GM21737 (cell line): ENCODE results near the gene GDPD3.

Experiments used
- ATAC-seq: cut with Tn5 transposase; IDR thresholded peaks from one replicate; pipeline ENCODE4 v1.9.1; 2021; ENCODE audit warnings: mild to moderate bottlenecking, moderate library complexity; ENCODE audit not compliant: unreplicated experiment

The GDPD3 gene

DNA sequence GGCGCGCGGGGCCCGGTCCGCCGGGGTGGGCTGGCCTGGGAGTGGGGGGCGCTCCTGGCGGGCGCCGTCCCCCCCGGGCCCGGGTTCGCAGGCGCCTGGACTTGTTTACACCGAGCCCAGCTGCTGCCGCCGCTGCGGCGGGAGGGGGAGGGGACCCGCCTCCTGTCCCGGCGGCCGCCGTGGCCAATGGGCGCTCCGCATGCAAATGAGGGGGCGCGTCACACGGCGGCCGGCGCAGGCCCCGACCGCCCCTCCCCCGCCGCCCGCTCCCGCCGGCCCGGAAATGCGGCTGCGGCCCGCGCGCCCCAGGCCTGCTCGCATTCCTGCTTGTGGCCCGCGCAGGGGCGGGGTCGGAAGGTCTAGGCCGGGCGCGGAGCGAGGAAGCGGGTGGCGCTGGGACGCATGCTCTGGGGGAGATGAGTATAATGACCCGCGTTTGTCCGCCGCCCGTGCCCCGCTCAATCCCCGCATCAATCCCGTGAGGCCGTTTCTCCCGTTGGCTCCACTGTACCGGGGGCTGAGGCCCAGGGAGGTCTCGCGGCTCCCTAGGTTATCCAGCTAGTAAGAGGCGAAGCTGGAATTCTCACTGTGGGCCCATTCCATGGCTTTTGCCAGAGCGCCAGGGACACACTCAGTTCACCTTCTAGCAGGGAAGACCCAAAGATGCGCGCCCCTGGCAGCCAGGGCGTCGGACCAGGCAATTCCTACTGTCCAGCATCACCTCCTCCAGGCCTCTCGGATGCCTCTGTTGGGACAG, 17.1 kb downstream of the GDPD3 start, which contains the start of gene YPEL3:
Gene YPEL3, minus strand, starts transcription at position 109 of the 757 bp plus-strand sequence. CDS start 731 bp downstream, outside the sequence.
- peak; percentile 36 for ATAC-seq

DNA sequence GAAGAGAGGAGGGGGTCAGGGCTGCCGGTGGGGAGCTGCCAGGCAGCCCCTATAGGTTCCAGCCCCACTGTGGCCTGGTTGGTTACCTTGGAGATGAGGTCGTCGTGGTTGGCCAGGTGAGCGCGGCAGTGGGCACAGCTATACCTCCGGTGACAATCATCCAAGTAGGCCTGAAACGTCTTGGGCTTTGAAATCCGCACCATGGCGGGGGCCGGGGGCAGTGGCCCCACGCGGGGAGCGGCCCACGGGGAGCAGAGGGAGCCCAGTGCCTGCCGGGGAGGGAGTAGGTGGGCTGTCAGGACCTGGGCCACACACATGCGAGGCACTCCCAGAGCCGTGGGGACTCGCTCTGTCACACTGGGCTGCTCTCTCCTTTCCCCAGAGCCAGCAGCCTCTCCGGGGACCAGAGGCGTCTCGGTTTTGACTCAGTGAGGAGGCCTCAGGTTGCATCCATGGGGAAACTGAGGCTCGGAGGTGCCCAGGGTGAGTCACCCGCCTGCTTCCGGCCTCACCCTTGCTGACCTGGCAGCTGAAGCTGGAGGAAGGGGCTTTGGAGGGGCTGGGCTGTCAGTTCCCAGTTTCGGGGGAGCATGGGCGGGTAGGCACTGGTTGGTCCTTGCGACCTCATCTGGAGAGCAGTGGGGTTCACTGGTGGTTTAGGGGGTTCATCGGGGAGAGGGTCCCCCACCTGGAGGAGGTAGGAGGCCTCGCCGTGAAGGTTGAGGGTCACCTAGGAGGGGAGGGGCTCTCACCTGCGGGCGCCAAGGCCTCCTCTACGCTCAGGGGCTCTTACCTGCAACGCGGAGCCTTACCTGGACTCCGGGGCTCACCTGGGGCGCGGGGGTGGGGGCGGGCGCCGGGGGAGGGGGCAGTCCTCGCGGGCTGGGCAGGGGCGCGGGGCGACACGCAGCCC, 17.9 kb downstream of the GDPD3 start:
- no peak for ATAC-seq

DNA sequence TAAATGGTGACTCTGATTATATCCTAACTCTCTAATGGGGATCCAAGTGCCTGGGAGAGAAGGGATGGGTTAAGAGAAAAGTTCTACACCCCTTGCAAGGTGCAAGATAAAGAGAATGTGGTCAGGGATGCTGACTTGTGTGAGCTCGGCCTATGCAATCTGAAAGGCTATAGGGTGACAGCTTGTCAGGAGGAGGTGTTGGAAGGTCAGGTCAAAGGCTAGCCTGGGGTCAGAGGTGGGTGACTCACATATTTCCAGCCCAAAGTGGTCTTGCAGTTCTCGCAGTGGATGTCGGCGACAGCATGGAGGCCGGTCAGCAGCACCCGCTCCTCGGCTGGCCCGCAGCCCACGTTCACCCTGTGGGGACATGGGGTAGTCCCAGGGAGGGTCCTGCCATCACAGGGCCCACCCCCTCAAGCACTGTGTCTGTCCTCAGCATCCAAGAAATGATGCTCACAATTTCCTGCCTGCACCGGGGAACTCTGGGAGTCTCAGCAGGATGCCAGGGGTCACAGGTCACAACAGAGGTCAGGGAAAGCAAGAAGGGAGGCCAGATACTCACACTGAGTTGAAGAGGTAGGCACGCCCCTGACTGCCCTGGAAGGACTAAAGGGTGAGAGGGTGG, 18.7 kb downstream of the GDPD3 start:
- ATAC-seq = no peak

GRCh38 chr16:30092373-30093010, 20.8 kb downstream of the GDPD3 start:
- peak; percentile 50 for ATAC-seq

- peak; percentile 60 for ATAC-seq
Measured at GRCh38 chr16:30091474-30092372, 21.6 kb downstream of the GDPD3 start, which contains the start of gene TBX6. Gene TBX6, minus strand, starts transcription at chr16:30091924. Its CDS starts 731 bp downstream, at chr16:30091193.

DNA sequence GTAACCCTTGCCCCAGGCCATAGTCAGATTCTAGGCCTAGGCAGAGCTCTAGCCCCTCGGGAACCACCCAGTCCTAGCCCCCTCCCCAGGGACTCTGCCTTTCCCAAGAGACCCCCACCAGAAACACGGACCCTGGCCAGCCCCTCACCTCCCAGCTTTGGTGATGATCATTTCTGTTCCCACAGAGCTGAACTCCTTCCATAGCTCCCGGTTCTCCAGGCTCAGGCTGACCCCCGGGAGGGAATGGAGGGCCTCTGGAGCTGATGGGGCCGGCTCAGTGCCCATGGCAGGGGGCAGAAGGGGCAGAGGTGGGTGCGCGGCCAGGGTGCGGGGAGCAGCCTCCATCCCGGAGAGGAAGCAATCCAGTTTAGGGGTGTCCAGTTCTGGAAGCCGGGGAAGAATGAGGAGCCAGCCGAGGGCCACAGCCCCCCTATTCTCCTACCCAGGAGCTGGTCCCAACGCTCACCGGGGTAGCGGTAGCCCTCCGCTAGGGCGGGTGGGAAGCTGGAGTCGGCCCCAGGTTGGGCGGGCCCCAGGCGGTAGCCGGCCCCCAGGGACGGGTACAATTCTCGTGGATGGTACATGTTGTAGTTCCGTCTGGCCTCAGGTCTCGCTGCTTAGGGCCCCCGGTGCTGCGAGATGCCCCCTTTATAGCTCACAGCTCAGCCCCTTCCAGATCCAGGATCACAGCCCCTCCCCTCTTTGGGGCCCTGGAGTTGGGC, 22.6 kb downstream of the GDPD3 start:
- no peak for ATAC-seq

DNA sequence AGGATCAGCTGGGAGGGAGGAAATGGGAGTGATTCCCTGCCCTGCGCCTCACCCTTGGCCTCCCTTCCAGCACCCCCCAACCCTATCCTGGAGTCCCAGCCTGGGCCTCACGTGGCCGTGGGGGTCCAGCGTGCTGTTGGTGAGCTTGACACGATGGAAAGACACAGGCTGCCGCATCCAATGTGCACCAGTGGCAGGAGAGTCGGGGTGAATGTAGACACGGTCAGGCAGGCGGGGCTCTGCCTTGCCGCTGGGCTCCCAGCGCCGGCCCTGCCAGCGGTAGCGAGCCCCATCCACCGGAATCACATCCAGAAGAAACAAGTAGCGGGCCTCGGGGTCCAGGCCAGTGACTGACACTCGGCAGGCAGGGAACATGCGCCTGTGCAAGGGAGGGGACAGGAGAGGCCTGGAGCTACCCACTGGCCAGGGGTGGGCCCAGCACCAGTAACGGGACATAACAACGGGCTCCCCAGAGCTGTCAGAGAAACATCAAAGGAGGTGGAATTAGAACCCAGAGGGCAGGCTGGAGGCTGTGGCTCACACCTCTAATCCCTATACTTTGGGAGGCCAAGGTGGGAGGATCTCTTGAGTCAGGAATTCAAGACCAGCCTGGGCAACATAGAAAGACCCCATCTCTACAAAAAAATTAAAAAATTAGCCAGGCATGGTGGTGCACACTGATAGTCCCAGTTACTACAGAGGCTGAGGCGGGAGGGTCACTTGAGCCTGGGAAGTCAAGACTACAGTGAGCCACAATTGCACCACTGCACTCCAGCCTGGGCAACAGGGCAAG, 24.3 kb downstream of the GDPD3 start:
- no peak for ATAC-seq

- no peak for ATAC-seq
Measured at GRCh38 chr16:30088237-30088831, 25.0 kb downstream of the GDPD3 start.

- ATAC-seq = no peak
Measured at GRCh38 chr16:30087181-30087898, 26.0 kb downstream of the GDPD3 start.

DNA sequence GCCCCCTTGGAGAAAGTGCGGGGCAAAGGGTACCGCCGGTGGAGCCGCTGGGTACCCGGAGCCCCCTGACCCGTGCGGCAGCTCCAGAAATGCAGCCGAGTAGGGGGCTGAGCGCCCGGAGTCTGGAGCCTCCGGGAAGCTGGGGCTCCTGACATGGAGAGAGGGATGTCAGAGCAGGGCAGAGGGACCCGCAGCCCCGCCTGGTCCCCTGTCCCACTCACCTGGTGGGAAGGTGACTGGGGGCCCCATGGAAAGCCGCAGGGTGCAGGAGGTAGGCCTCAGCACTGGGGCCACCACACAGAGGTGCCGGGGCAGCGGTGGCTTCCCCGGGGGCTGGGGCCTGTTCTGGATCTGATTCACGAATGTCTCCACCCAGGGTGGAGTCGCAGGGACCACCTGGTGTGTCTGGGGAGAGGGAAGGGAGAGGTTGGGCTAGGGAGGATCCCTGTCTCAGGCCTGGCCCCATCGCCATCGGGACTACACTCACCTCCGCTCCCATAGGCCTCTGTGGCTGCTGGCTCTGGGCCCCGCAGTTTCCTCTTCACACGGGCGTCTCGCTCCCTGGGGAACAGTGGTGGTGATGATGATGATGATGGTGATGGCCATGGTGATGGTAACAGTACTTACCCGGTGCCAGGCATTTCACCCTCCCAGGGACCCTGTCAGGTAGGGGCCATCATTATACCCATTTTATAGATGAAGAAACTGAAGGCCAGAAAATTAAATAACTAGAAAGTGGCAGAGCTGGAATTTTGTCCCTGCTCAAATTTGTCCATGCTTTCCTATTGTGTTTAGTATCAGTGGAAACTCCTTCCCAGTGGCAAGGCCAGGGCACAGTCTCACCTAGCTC, 26.8 kb downstream of the GDPD3 start:
- no peak for ATAC-seq

- ATAC-seq = no peak
Measured at GRCh38 chr16:30085820-30086219, 27.5 kb downstream of the GDPD3 start.

DNA sequence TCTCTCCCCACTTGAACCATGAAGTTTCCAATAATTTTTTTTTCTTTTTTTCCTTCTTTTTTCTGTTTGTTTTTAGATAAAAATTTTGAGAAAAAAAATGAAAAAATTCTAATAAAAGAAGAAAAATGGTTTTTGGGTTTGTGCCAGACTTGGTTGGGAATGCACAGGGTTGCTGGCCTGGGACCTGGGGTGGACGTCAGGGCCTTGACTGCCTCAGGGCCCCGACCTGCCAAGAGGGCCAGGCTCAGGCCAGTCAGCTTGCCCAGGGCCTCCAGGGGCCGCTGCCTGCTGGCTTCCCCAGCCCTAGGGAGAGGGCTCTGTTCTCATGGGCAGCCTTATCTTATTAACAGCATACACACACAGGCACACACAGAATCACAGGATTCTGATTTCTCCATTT, 28.1 kb downstream of the GDPD3 start:
- no peak for ATAC-seq

- no peak for ATAC-seq
Measured at GRCh38 chr16:30084816-30085159, 28.5 kb downstream of the GDPD3 start.

DNA sequence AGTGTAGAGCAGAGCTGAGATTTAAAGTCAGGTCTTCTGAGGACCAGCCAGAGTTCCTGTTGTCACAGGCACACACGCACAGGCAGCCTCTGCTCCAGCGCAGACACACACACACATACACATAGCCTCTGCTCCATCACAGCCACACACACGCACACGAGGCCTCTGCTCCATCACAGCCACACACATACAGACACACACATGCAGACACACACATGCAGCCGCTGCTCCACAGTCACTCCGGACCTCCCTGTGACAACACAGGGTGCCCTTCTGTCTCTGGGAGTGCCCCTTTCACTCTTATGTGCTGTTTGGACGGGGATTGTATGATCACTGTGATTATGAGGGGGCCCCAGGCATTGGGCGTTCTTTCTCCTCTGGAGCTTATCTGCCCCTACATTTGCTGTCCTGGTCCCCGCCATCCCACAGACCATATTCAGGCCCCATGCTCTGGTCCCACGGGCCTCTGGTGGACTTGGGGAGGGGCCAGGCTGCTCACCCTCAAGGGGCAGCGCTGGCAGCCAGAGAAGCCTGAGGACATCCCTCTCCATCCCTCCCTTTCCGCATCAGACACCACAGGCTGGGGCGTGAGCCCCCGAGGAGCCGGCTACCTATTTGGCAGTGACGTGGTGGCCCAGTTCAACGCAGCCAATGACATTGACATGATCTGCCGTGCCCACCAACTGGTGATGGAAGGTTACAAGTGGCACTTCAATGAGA, 29.1 kb downstream of the GDPD3 start:
- no peak for ATAC-seq

DNA sequence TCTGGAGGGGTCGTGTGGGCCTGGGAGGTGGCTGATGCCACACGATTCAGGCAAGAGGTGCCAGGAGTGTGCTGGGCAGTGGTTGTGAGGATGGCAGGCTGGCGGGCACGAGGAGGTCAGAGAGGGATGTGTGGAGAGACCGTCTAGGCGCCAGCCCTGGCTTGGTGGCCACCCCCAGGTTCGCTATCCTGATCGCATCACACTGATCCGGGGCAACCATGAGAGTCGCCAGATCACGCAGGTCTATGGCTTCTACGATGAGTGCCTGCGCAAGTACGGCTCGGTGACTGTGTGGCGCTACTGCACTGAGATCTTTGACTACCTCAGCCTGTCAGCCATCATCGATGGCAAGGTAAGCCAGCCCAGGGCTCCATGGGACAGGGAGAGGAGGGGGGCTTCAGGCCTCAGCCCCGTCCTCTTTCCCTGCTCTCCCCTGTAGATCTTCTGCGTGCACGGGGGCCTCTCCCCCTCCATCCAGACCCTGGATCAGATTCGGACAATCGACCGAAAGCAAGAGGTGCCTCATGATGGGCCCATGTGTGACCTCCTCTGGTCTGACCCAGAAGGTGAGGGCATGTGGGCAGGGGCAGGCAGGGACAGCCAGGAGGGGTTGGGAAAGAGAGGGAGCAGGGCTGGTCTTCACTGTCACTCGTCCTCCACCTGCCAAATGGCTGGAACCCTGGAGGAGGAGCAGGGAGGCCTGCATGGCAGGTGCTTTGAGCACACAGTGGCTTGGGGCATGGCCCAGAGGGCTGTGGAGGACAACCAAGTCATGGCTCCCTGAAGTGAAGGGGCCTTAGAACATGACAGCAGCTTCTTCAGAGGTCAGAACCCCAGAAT, 29.9 kb downstream of the GDPD3 start:
- no peak for ATAC-seq
